H9 (cell line): Measurements from ENCODE around the gene SLC1A1. TPM values are rescaled to one million over a fixed set of nuclear protein-coding genes. Genes with fewer than 3 reads are reported as not detected.

Source experiments
- DNase-seq: peaks from one replicate; pipeline ENCODE4 v3.0.0-alpha.2; 2017
- H2AFZ ChIP-seq: one replicate; pipeline ENCODE4 v1.6.1; 2013; ENCODE audit warnings: mild to moderate bottlenecking, low read length, control low read depth, moderate library complexity
- H2AK5ac ChIP-seq: 2 replicates; pipeline ENCODE4 v1.6.1; 2013; ENCODE audit warnings: low read length, control low read depth, mixed read lengths; ENCODE audit not compliant: insufficient read length
- H2BK120ac ChIP-seq: one replicate; pipeline ENCODE4 v1.6.1; 2013; ENCODE audit warnings: low read depth, mild to moderate bottlenecking, low read length, control low read depth, inconsistent platforms; ENCODE audit not compliant: poor library complexity, severe bottlenecking
- H2BK12ac ChIP-seq: 2 replicates; pipeline ENCODE4 v1.6.1; 2013; ENCODE audit warnings: low read length, control low read depth, mixed read lengths, low read depth; ENCODE audit not compliant: insufficient read length
- H2BK15ac ChIP-seq: 2 replicates; pipeline ENCODE4 v1.6.1; 2013; ENCODE audit warnings: low read depth, low read length, control low read depth
- H2BK20ac ChIP-seq: one replicate; pipeline ENCODE4 v1.6.1; 2013; ENCODE audit warnings: low read depth, mild to moderate bottlenecking, low read length, control low read depth, inconsistent platforms; ENCODE audit not compliant: poor library complexity, severe bottlenecking
- H2BK5ac ChIP-seq: 2 replicates; pipeline ENCODE4 v1.6.1; 2013; ENCODE audit warnings: low read length, control low read depth, mixed read lengths; ENCODE audit not compliant: insufficient read length
- H3K14ac ChIP-seq: 2 replicates; pipeline ENCODE4 v1.6.1; 2013; ENCODE audit warnings: low read length, control low read depth; ENCODE audit not compliant: insufficient read depth
- H3K18ac ChIP-seq: 2 replicates; pipeline ENCODE4 v1.6.1; 2013; ENCODE audit warnings: low read depth, mild to moderate bottlenecking, mixed read lengths, low read length, control low read depth; ENCODE audit not compliant: insufficient read length
- H3K23ac ChIP-seq: 2 replicates; pipeline ENCODE4 v1.6.1; 2013; ENCODE audit warnings: low read length, control low read depth, mixed read lengths, low read depth; ENCODE audit not compliant: insufficient read length
- H3K23me2 ChIP-seq: 2 replicates; pipeline ENCODE4 v1.6.1; 2013; ENCODE audit warnings: low read depth, mild to moderate bottlenecking, mixed read lengths, low read length, control low read depth; ENCODE audit not compliant: insufficient read length, poor library complexity, severe bottlenecking
- H3K27ac ChIP-seq: 2 replicates; pipeline ENCODE4 v1.5.1; 2013; ENCODE audit warnings: low read length, control low read depth, mixed read lengths, low read depth; ENCODE audit not compliant: insufficient read length
- H3K27me3 ChIP-seq: 2 replicates; pipeline ENCODE4 v1.6.1; 2013; ENCODE audit warnings: low read length, control low read depth, inconsistent platforms; ENCODE audit not compliant: insufficient read depth
- H3K4ac ChIP-seq: 2 replicates; pipeline ENCODE4 v1.6.1; 2013; ENCODE audit warnings: low read depth, mild to moderate bottlenecking, control low read depth, inconsistent platforms, low read length, moderate library complexity
- H3K4me1 ChIP-seq: 2 replicates; pipeline ENCODE4 v1.6.1; 2013; ENCODE audit warnings: low read length, control low read depth, inconsistent platforms; ENCODE audit not compliant: insufficient read depth
- H3K4me2 ChIP-seq: 2 replicates; pipeline ENCODE4 v1.6.1; 2013; ENCODE audit warnings: low read length, control low read depth, mixed read lengths; ENCODE audit not compliant: insufficient read length, insufficient read depth
- H3K56ac ChIP-seq: 2 replicates; pipeline ENCODE4 v1.6.1; 2013; ENCODE audit warnings: low read depth, mild to moderate bottlenecking, mixed read lengths, low read length, control low read depth; ENCODE audit not compliant: insufficient read length
- H3K79me1 ChIP-seq: 2 replicates; pipeline ENCODE4 v1.6.1; 2013; ENCODE audit warnings: low read depth, mild to moderate bottlenecking, moderate library complexity, low read length, control low read depth, inconsistent platforms; ENCODE audit not compliant: insufficient read depth, poor library complexity, severe bottlenecking
- H3K79me2 ChIP-seq: 2 replicates; pipeline ENCODE4 v1.6.1; 2013; ENCODE audit warnings: low read length, control low read depth, inconsistent platforms; ENCODE audit not compliant: insufficient read depth
- H3K9ac ChIP-seq: 2 replicates; pipeline ENCODE4 v1.6.1; 2013; ENCODE audit warnings: low read length, control low read depth, mixed read lengths; ENCODE audit not compliant: insufficient read length; ENCODE audit errors: extremely low read depth
- H3K9me3 ChIP-seq: one replicate; pipeline ENCODE4 v1.6.1; 2013; ENCODE audit warnings: low read depth, low read length, inconsistent platforms; ENCODE audit not compliant: control insufficient read depth
- H3T11ph ChIP-seq: one replicate; pipeline ENCODE4 v1.6.1; 2013; ENCODE audit warnings: mild to moderate bottlenecking, low read length, control low read depth, inconsistent platforms
- H4K20me1 ChIP-seq: one replicate; pipeline ENCODE4 v1.6.1; 2013; ENCODE audit not compliant: control insufficient read depth, insufficient read length, insufficient read depth
- H4K5ac ChIP-seq: 2 replicates; pipeline ENCODE4 v1.6.1; 2013; ENCODE audit warnings: low read depth, mild to moderate bottlenecking, mixed read lengths, low read length, control low read depth; ENCODE audit not compliant: insufficient read length
- H4K8ac ChIP-seq: replicated peaks from 2 replicates; pipeline ENCODE4 v1.6.1; 2013; ENCODE audit warnings: low read length, control low read depth, mixed read lengths, low read depth; ENCODE audit not compliant: insufficient read length
- H4K91ac ChIP-seq: 2 replicates; pipeline ENCODE4 v1.6.1; 2013; ENCODE audit warnings: low read depth, mild to moderate bottlenecking, moderate library complexity, mixed read lengths, low read length, control low read depth; ENCODE audit not compliant: insufficient read length
- H3K27ac Mint-ChIP-seq, 3 experiments: 2 replicates in 2 of 3; 3 replicates in 1 of 3; pipeline ENCODE4 v1.8.0; 2020 to 2021; ENCODE audit warnings: mixed read lengths in 3 of 3, mild to moderate bottlenecking in 1 of 3, moderate library complexity in 1 of 3
- H3K27me3 Mint-ChIP-seq: 2 replicates; pipeline ENCODE4 v1.8.0; 2021; ENCODE audit warnings: low read depth, mild to moderate bottlenecking, moderate library complexity, mixed read lengths
- H3K36me3 Mint-ChIP-seq, 3 experiments: 2 replicates in 2 of 3; 3 replicates in 1 of 3; pipeline ENCODE4 v1.8.0; 2020 to 2021; ENCODE audit warnings: low read depth in 3 of 3, mixed read lengths in 3 of 3; ENCODE audit not compliant: insufficient read depth in 1 of 3
- H3K4me1 Mint-ChIP-seq, 2 experiments: 2 replicates each; pipeline ENCODE4 v1.8.0; 2020; ENCODE audit warnings: mixed read lengths in 2 of 2
- H3K4me3 Mint-ChIP-seq, 2 experiments: 2 replicates in 1 of 2; 3 replicates in 1 of 2; pipeline ENCODE4 v1.8.0; 2020 to 2021; ENCODE audit warnings: mild to moderate bottlenecking in 2 of 2, mixed read lengths in 2 of 2, moderate library complexity in 1 of 2
- H3K9me3 Mint-ChIP-seq, 2 experiments: 2 replicates in 1 of 2; 3 replicates in 1 of 2; pipeline ENCODE4 v1.8.0; 2020; ENCODE audit warnings: mild to moderate bottlenecking in 2 of 2, mixed read lengths in 2 of 2, moderate library complexity in 1 of 2
- WGBS: extraction: QIAGEN DNeasy Blood & Tissue Kit; methylation state at CpG from one replicate; pipeline ENCODE4 v1.1.7; 2013; ENCODE audit warnings: missing lambda C conversion rate, low lambda C conversion rate, mixed read lengths; ENCODE audit not compliant: insufficient read length; ENCODE audit errors: extremely low coverage; 5-methylcytosine and 5-hydroxymethylcytosine counted together
- total RNA-seq: library from RNA; stranded (reverse); gene quantifications from 2 replicates; pipeline ENCODE4 v1.2.1, GENCODE V29; 2021
- TF ChIP-seq, protein P1 (sequence below): fragments of 200-600 bp; sonication (generic); conservative IDR thresholded peaks from 3 replicates; pipeline ENCODE4 v1.8.0; 2021; ENCODE audit warnings: antibody characterized with exemption, mild to moderate bottlenecking

Gene SLC1A1
- total RNA-seq, 1 experiment from 2014 or later = 4.7 TPM

DNA sequence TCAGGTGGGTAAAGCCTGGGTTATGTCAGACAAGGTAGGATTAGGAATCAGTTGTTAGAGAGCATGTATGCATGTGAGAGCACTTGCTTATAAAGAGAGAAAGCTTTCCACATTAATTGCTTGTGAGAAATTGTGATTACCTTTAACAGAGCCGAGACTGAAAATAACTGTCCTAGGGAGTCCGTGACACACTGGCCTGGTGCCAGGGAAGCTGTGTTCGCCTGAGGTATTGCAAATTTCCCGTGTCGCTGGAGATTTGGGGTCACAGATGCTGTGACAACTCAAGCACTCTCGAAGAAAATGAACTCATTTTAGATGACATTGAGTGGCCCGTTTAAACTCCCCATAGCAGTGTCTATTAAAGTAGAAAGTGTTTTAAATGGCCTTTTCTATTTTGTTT is 9.6 kb downstream of the SLC1A1 start:
- H3T11ph ChIP-seq = no peak overlapping the region
- TF ChIP-seq, protein P1, sequence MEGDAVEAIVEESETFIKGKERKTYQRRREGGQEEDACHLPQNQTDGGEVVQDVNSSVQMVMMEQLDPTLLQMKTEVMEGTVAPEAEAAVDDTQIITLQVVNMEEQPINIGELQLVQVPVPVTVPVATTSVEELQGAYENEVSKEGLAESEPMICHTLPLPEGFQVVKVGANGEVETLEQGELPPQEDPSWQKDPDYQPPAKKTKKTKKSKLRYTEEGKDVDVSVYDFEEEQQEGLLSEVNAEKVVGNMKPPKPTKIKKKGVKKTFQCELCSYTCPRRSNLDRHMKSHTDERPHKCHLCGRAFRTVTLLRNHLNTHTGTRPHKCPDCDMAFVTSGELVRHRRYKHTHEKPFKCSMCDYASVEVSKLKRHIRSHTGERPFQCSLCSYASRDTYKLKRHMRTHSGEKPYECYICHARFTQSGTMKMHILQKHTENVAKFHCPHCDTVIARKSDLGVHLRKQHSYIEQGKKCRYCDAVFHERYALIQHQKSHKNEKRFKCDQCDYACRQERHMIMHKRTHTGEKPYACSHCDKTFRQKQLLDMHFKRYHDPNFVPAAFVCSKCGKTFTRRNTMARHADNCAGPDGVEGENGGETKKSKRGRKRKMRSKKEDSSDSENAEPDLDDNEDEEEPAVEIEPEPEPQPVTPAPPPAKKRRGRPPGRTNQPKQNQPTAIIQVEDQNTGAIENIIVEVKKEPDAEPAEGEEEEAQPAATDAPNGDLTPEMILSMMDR = no peak
- Mint-ChIP-seq H3K4me3 (no peak overlapping the region), H3K36me3 (no peaks in the 10 kb centered on the region; a peak in 1 of 7 replicates), H3K27ac (no peak overlapping the region), H3K9me3 (no peaks in the 10 kb centered on the region), H3K27me3 (no peaks in the 10 kb centered on the region; the same call in 1 of the 2 replicates), H3K4me1 (peaks cover 4 to 6% of the 10 kb centered on the region in 2 experiments; a peak in 3 of 4 replicates)
- no peak overlapping the region for H4K91ac ChIP-seq
- no peak overlapping the region for H3K4ac ChIP-seq
- no peak overlapping the region for H3K4me2 ChIP-seq
- no CpG with 5 or more reads among the region's 7 CpGs for WGBS
- no peak overlapping the region for H2AK5ac ChIP-seq
- DNase-seq = no peak
- H4K8ac ChIP-seq = no peak overlapping the region
- no peak overlapping the region for H3K9ac ChIP-seq
- H3K23me2 ChIP-seq = no peaks in the 10 kb centered on the region
- H3K23ac ChIP-seq = no peak overlapping the region
- H3K79me1 ChIP-seq = no peaks in the 10 kb centered on the region
- H3K18ac ChIP-seq = no peak overlapping the region
- no peaks in the 10 kb centered on the region for H3K4me1 ChIP-seq
- no peak overlapping the region for H4K5ac ChIP-seq
- no peak overlapping the region for H2BK12ac ChIP-seq
- no peak overlapping the region for H2AFZ ChIP-seq
- no peaks in the 10 kb centered on the region for H3K27me3 ChIP-seq
- H3K14ac ChIP-seq = no peak overlapping the region
- no peaks in the 10 kb centered on the region for H3K79me2 ChIP-seq
- H2BK15ac ChIP-seq = no peak overlapping the region
- H3K9me3 ChIP-seq = no peaks in the 10 kb centered on the region
- H3K56ac ChIP-seq = no peak overlapping the region
- H3K27ac ChIP-seq = no peak overlapping the region
- H4K20me1 ChIP-seq = no peaks in the 10 kb centered on the region
- no peak overlapping the region for H2BK120ac ChIP-seq
- no peak overlapping the region for H2BK20ac ChIP-seq
- no peak overlapping the region for H2BK5ac ChIP-seq
